ENCODE results near the gene PPP1R37.
A peak's percentile ranks its signal among the peaks of the same experiment; 100 is the strongest.

Gene PPP1R37

GRCh38 chr19:45078390-45079062 is 14.5 kb upstream of the PPP1R37 start:
- TF ChIP-seq, protein P1, sequence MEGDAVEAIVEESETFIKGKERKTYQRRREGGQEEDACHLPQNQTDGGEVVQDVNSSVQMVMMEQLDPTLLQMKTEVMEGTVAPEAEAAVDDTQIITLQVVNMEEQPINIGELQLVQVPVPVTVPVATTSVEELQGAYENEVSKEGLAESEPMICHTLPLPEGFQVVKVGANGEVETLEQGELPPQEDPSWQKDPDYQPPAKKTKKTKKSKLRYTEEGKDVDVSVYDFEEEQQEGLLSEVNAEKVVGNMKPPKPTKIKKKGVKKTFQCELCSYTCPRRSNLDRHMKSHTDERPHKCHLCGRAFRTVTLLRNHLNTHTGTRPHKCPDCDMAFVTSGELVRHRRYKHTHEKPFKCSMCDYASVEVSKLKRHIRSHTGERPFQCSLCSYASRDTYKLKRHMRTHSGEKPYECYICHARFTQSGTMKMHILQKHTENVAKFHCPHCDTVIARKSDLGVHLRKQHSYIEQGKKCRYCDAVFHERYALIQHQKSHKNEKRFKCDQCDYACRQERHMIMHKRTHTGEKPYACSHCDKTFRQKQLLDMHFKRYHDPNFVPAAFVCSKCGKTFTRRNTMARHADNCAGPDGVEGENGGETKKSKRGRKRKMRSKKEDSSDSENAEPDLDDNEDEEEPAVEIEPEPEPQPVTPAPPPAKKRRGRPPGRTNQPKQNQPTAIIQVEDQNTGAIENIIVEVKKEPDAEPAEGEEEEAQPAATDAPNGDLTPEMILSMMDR (IDR thresholded peaks at IDR 0.05; ENCODE audit: borderline replicate concordance, insufficient read depth, low read depth, low read length) = no peak
- peak overlapping the region; percentile 81 for H3K4me3 ChIP-seq (ENCODE audit: low read depth, low read length)

DNA sequence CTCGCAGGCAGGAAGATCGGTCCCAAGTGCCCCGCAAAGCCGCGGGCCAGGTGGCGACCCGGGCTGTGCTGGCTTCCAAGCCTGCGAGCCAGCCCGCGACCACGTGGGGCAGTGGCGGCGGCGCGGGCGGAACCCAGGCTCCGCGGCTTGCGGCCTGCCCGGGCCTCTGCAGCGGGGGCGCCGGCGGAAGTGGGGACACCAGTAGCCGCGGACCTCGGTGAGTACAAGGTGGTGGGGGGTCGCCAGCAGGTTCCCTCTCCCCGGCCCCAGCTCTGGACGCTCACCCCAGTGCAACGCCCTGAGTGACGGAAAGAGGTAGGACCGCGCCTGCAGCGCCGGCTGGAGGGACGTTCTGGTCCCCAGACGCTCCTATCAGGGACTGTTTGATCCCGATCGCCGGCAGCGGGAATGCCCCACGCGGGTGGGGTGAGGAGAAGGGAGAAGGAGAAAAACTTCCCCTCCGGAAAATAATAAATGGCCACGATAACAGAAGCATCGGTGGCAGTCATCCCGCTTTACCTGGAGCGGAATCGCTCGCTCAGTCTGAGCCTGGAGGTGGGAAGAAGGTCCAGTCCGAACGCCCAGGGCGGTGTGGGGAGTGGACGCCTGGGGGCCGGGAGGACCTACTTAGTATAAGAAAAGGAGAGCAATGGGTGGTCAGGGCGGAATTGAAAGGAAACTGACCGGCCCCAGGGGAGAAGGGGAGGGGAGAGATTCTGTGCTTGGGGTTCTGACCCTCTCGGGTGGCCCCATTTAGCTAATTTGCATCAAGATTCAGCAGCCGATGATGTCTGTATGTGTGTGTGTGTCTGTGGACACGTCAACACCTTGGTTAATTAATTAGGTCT is 13.7 kb upstream of the PPP1R37 start, which contains the start of gene GEMIN7:
TSS of gene GEMIN7 (plus strand) at position 198 of the 848 bp plus-strand sequence. CDS start 10,855 bp downstream, outside the sequence.
- peak within 1 kb of the TSS; percentile 81 for H3K4me3 ChIP-seq (ENCODE audit: low read depth, low read length)
- TF ChIP-seq, protein P1 (IDR thresholded peaks at IDR 0.05; ENCODE audit: borderline replicate concordance, insufficient read depth, low read depth, low read length) = peak; percentile 26; the same call in 1 of the 2 replicates

GRCh38 chr19:45079911-45080370 is 13.0 kb upstream of the PPP1R37 start:
- TF ChIP-seq, protein P1 (IDR thresholded peaks at IDR 0.05; ENCODE audit: borderline replicate concordance, insufficient read depth, low read depth, low read length) = no peak
- H3K4me3 ChIP-seq (ENCODE audit: low read depth, low read length) = peak overlapping the region; percentile 81

DNA sequence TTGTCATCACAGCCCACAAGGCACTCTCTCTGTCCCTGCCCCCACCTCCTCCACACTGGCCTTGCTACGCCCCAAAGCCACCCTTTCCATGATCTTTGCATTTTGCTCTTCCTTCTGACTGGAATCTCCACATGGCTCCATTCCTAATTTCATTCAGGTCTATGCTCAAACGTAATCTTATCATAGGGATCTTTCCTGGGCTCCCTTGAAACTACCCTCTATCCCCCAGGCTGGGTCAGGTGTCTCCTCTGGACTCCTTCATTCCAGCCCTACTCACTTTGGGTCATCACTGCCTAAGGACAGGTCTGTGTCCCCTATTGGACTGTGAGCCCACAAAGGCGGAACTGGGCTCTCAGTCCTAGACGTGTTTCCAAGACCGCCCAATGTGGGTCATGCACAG is 10.8 kb upstream of the PPP1R37 start:
- TF ChIP-seq, protein P1 (IDR thresholded peaks at IDR 0.05; ENCODE audit: borderline replicate concordance, insufficient read depth, low read depth, low read length) = no peak
- no peak overlapping the region for H3K4me3 ChIP-seq (ENCODE audit: low read depth, low read length)

DNA sequence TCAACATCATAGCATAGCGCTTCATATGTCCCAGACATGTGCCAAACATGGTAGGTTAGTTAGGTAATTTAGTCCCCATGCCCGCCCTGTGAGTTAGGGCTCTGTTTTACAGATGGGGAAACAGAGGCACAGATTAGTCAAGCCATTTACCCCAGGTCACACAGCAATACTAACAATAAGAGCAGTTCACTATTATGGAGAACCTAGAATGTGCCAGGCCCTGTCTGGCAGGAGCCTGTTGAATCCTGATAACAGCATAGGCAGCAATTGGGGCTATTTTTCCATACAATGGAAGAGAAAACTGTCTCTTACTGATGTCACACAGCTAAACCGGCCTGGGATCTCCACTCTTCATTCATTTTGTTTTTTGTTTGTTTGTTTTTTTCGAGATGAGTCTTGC is 6.5 kb upstream of the PPP1R37 start:
- no peak overlapping the region for H3K4me3 ChIP-seq (ENCODE audit: low read depth, low read length)
- TF ChIP-seq, protein P1 (IDR thresholded peaks at IDR 0.05; ENCODE audit: borderline replicate concordance, insufficient read depth, low read depth, low read length) = no peak

GRCh38 chr19:45087531-45087930 is 5.4 kb upstream of the PPP1R37 start:
- TF ChIP-seq, protein P1 (IDR thresholded peaks at IDR 0.05; ENCODE audit: borderline replicate concordance, insufficient read depth, low read depth, low read length) = no peak
- no peak overlapping the region for H3K4me3 ChIP-seq (ENCODE audit: low read depth, low read length)
